ENCODE measurements around the gene SCAF8.

GRCh38 chr6:154742891-154743290 lies 9.7 kb downstream of the SCAF8 start:
- TF ChIP-seq POLR2A (IDR thresholded peaks at IDR 0.05; ENCODE audit: low read depth, low read length) (no peak), TAF1 (IDR thresholded peaks at IDR 0.05; ENCODE audit: low read depth, low read length) (no peak)
